IMR-90 (cell line): ENCODE data around the gene SLC9A9. TPM values are rescaled to one million over a fixed set of nuclear protein-coding genes. Genes with fewer than 3 reads are reported as not detected.
A peak's percentile ranks its signal among the peaks of the same experiment; 100 is the strongest.
"Not testable (repeated sequence)": the region's sequence is repeated elsewhere in the genome, so short reads cannot be mapped to it uniquely, and the experiment has no call there.

Experiments used
- ATAC-seq: fragments of 200-7000 bp; cut with Tn5 transposase; 2 replicates; pipeline ENCODE4 v1.9.1; 2020; ENCODE audit warnings: low read depth, mild to moderate bottlenecking, moderate library complexity
- BruUV-seq: library from RNA; stranded (reverse); fragments of 400-500 nt; replicated peaks from 2 replicates; lab custom pipeline; 2021; lab: Mats Ljungman, UMichigan
- CTCF ChIA-PET: fragments of 300-600 bp; formaldehyde crosslinking; extraction: SDS; loops from one replicate; lab custom pipeline; 2021; ENCODE audit warnings: antibody characterized with exemption; lab: Yijun Ruan, JAX
- POLR2A ChIA-PET: fragments of 300-600 bp; sonication (Branson Sonifier 250); formaldehyde crosslinking; loops from one replicate; lab custom pipeline; 2022; ENCODE audit warnings: antibody characterized with exemption; ENCODE audit not compliant: unreplicated experiment; lab: Charles Lee
- DNase-seq: peaks from one replicate; pipeline ENCODE4 v3.0.0; 2013
- H2AFZ ChIP-seq: replicated peaks from 2 replicates; pipeline ENCODE3; 2013; ENCODE audit warnings: low read length, mild to moderate bottlenecking; ENCODE audit not compliant: poor library complexity
- H2AK5ac ChIP-seq: 2 replicates; pipeline ENCODE4 v1.6.1; 2013; ENCODE audit warnings: low read depth, low read length, inconsistent platforms
- H2AK9ac ChIP-seq: replicated peaks from 2 replicates; pipeline ENCODE3; 2013; ENCODE audit warnings: mild to moderate bottlenecking, low read depth, low read length, moderate library complexity; ENCODE audit not compliant: poor library complexity
- H2BK120ac ChIP-seq: 2 replicates; pipeline ENCODE4 v1.6.1; 2013; ENCODE audit warnings: low read depth, low read length, inconsistent platforms
- H2BK15ac ChIP-seq: 3 replicates; pipeline ENCODE4 v1.6.1; 2013; ENCODE audit warnings: low read depth, low read length, inconsistent platforms
- H2BK20ac ChIP-seq: 2 replicates; pipeline ENCODE4 v1.6.1; 2013; ENCODE audit warnings: low read depth, mild to moderate bottlenecking, inconsistent platforms, low read length, moderate library complexity
- H2BK5ac ChIP-seq: 2 replicates; pipeline ENCODE4 v1.6.1; 2013; ENCODE audit warnings: mild to moderate bottlenecking, low read depth, low read length, inconsistent platforms; ENCODE audit not compliant: poor library complexity, severe bottlenecking
- H3K14ac ChIP-seq: replicated peaks from 2 replicates; pipeline ENCODE4 v1.6.1; 2013; ENCODE audit warnings: low read depth, low read length, inconsistent platforms
- H3K18ac ChIP-seq: 2 replicates; pipeline ENCODE4 v1.6.1; 2013; ENCODE audit warnings: low read depth, low read length, control low read depth
- H3K23ac ChIP-seq: 2 replicates; pipeline ENCODE4 v1.6.1; 2013; ENCODE audit warnings: low read depth, low read length, inconsistent platforms
- H3K27ac ChIP-seq: 2 replicates; pipeline ENCODE4 v1.5.1; 2013; ENCODE audit warnings: mild to moderate bottlenecking, control low read depth, low read length; ENCODE audit not compliant: insufficient read depth
- H3K27me3 ChIP-seq: 2 replicates; pipeline ENCODE4 v1.6.1; 2013; ENCODE audit warnings: low read length; ENCODE audit not compliant: control insufficient read depth, insufficient read depth
- H3K36me3 ChIP-seq: 2 replicates; pipeline ENCODE4 v1.6.1; 2013; ENCODE audit warnings: low read length, mixed read lengths; ENCODE audit not compliant: control insufficient read depth, insufficient read depth
- H3K4ac ChIP-seq: 2 replicates; pipeline ENCODE4 v1.6.1; 2013; ENCODE audit warnings: low read depth, low read length, inconsistent platforms
- H3K4me1 ChIP-seq: 2 replicates; pipeline ENCODE4 v1.6.1; 2013; ENCODE audit warnings: low read length, mixed read lengths; ENCODE audit not compliant: control insufficient read depth, insufficient read depth
- H3K4me2 ChIP-seq: 2 replicates; pipeline ENCODE4 v1.6.1; 2013; ENCODE audit warnings: low read depth, mild to moderate bottlenecking, control low read depth, low read length, moderate library complexity
- H3K4me3 ChIP-seq: 2 replicates; pipeline ENCODE4 v1.5.1; 2013; ENCODE audit warnings: low read depth, mild to moderate bottlenecking, control low read depth, low read length, moderate library complexity; ENCODE audit not compliant: insufficient read depth
- H3K56ac ChIP-seq: 2 replicates; pipeline ENCODE4 v1.6.1; 2013; ENCODE audit warnings: low read length, inconsistent platforms; ENCODE audit not compliant: insufficient read depth; ENCODE audit errors: extremely low read depth
- H3K79me1 ChIP-seq, 2 experiments: 2 replicates each; pipeline ENCODE4 v1.6.1; 2013; ENCODE audit warnings: low read length in 2 of 2, inconsistent platforms in 1 of 2, low read depth in 1 of 2
- H3K9ac ChIP-seq: 2 replicates; pipeline ENCODE4 v1.6.1; 2013; ENCODE audit warnings: low read depth, low read length, control low read depth
- H3K9me1 ChIP-seq: 2 replicates; pipeline ENCODE4 v1.6.1; 2013; ENCODE audit warnings: low read length, inconsistent platforms; ENCODE audit not compliant: insufficient read depth
- H3K9me3 ChIP-seq: 2 replicates; pipeline ENCODE4 v1.6.1; 2013; ENCODE audit warnings: low read length; ENCODE audit not compliant: control insufficient read depth, insufficient read depth
- H4K20me1 ChIP-seq: 2 replicates; pipeline ENCODE4 v1.6.1; 2013; ENCODE audit warnings: low read length, inconsistent platforms; ENCODE audit not compliant: insufficient read depth
- H4K5ac ChIP-seq: 2 replicates; pipeline ENCODE4 v1.6.1; 2013; ENCODE audit warnings: mild to moderate bottlenecking, low read depth, low read length, control low read depth
- H4K8ac ChIP-seq, 2 experiments: 2 replicates each; pipeline ENCODE4 v1.6.1; 2013; ENCODE audit warnings: low read depth in 2 of 2, low read length in 2 of 2, control low read depth in 1 of 2, inconsistent platforms in 1 of 2
- H4K91ac ChIP-seq: 2 replicates; pipeline ENCODE4 v1.6.1; 2013; ENCODE audit warnings: low read depth, low read length, inconsistent platforms; ENCODE audit not compliant: insufficient read depth
- CEBPB ChIP-seq: IDR thresholded peaks from 2 replicates; pipeline ENCODE4 v1.6.1; 2012; ENCODE audit warnings: low read depth, low read length, improper control_type of control experiment
- WGBS, 2 experiments: methylation state at CpG; one replicate each; pipeline versions ENCODE4 v1.1.5 to v1.1.7; 2013; ENCODE audit warnings: missing lambda C conversion rate in 2 of 2; ENCODE audit not compliant: insufficient read length in 1 of 2; ENCODE audit errors: extremely low coverage in 2 of 2; 5-methylcytosine and 5-hydroxymethylcytosine counted together
- dilution Hi-C: fragments of 300-500 bp; cut with HindIII; formaldehyde crosslinking; loops from one replicate; pipeline ENCODE4 v1.14.3; 2018; ENCODE audit warnings: low sequenced_read_pairs; ENCODE audit not compliant: unreplicated experiment
- in situ Hi-C: fragments of 300-500 bp; cut with MboI; formaldehyde crosslinking; loops from 3 replicates; pipeline ENCODE4 v1.14.3; 2019; ENCODE audit warnings: low sequenced_read_pairs, inconsistent platforms, mixed read lengths
- intact Hi-C: fragments of 100-400 bp; cut with micrococcal nuclease; formaldehyde crosslinking; loops from 2 replicates; pipeline ENCODE4 v1.10.0; 2022
- polyA plus RNA-seq, 3 experiments: library from polyadenylated mRNA; depleted of rRNA; stranded (reverse); fragments of >200 nt; gene quantifications; 2 replicates each; pipeline ENCODE4 v1.2.3, GENCODE V29; 2012; ENCODE audit warnings: low replicate concordance in 1 of 3
- total RNA-seq: library from RNA; depleted of rRNA; stranded (reverse); fragments of >200 nt; gene quantifications from 2 replicates; pipeline ENCODE4 v1.2.3, GENCODE V29; 2012

SLC9A9 gene
- total and polyA plus RNA-seq, 2 of the 4 experiments (the other 2 are of a cell fraction) = 1.4 to 2.3 TPM

DNA sequence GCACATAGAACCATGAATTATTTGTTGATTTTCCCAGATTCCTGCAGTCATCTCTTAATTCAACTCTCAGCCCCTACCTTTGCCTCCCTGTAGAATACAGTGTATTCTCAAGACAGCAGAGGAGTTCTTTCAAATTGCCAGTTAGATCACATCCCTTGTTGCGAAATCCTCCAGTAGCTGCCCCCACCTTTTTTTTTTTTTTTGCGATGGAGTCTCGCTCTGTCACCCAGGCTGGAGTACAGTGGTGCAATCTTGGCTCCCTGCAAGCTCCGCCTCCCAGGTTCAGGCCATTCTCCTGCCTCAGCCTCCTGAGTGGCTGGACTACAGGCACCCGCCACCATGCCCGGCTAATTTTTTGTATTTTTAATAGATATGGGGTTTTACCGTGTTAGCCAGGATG, 417.0 kb downstream of the SLC9A9 start:
- H4K20me1 ChIP-seq, H3K4me1 ChIP-seq, H2AFZ ChIP-seq, H3K14ac ChIP-seq, H3K23ac ChIP-seq, H3K9me3 ChIP-seq, intact Hi-C loops, H3K36me3 ChIP-seq, H2BK5ac ChIP-seq, H3K56ac ChIP-seq, H3K79me1 ChIP-seq, ATAC-seq, DNase-seq, POLR2A ChIA-PET, H2AK9ac ChIP-seq, H4K5ac ChIP-seq, BruUV-seq, H3K4ac ChIP-seq, H3K27me3 ChIP-seq, H4K91ac ChIP-seq, H3K9me1 ChIP-seq, in situ Hi-C loops, H2BK20ac ChIP-seq, CTCF ChIA-PET, dilution Hi-C loops, H3K4me3 ChIP-seq, H2BK120ac ChIP-seq, H2AK5ac ChIP-seq, H3K18ac ChIP-seq, H3K9ac ChIP-seq, H2BK15ac ChIP-seq, H3K27ac ChIP-seq, H4K8ac ChIP-seq, H3K4me2 ChIP-seq: not testable (repeated sequence)
- peak; percentile 56 for TF ChIP-seq CEBPB
- no CpG with 5 or more reads among the region's 7 CpGs for WGBS, 2 experiments
